Gastrocnemius medialis (tissue), 4 donors: Measurements from ENCODE around the gene LRRK1.

Source experiments
- POLR2A ChIP-seq, 2 donors: fragments of 450-650 bp; IDR thresholded peaks; one replicate each; pipeline ENCODE4 v1.6.1; 2017; ENCODE audit warnings: antibody characterized with exemption in 2 of 2, mild to moderate bottlenecking in 2 of 2, moderate library complexity in 2 of 2
- TF ChIP-seq, protein P1 (sequence below), 5 experiments: fragments of 450-650 bp in 3 of 5; fragments of 200-600 bp in 2 of 5; sonication (generic) in 2 of 5; IDR thresholded peaks in 4 of 5; conservative IDR thresholded peaks in 1 of 5; 1 replicate in 4 of 5; 2 replicates in 1 of 5; pipeline ENCODE4 v1.5.1; 2016 to 2019; ENCODE audit warnings: antibody characterized with exemption in 5 of 5, mild to moderate bottlenecking in 3 of 5, moderate library complexity in 3 of 5

DNA sequence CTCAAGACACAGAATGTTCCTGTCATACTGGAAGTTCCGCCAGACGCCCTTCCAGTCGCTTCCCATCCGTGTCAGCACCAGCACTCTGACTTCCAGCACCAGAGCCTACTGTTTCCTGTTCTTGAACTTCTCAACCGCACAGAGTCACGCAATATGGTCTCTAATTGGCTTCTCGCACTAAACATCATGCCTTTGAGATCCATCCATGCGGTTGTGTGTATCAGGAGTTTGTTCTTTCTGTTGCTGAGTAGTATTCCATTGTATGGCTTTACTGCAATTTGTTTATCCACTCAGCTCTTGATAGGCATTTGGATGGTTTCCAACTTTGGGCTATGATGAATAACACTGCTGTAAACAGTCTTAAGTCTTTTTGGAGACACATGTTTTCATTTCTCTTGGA lies 112.1 kb downstream of the LRRK1 start:
- TF ChIP-seq POLR2A (IDR thresholded peaks at IDR 0.05): no peak
- TF ChIP-seq, protein P1, sequence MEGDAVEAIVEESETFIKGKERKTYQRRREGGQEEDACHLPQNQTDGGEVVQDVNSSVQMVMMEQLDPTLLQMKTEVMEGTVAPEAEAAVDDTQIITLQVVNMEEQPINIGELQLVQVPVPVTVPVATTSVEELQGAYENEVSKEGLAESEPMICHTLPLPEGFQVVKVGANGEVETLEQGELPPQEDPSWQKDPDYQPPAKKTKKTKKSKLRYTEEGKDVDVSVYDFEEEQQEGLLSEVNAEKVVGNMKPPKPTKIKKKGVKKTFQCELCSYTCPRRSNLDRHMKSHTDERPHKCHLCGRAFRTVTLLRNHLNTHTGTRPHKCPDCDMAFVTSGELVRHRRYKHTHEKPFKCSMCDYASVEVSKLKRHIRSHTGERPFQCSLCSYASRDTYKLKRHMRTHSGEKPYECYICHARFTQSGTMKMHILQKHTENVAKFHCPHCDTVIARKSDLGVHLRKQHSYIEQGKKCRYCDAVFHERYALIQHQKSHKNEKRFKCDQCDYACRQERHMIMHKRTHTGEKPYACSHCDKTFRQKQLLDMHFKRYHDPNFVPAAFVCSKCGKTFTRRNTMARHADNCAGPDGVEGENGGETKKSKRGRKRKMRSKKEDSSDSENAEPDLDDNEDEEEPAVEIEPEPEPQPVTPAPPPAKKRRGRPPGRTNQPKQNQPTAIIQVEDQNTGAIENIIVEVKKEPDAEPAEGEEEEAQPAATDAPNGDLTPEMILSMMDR (IDR thresholded peaks at IDR 0.05 in 4 of 5, conservative IDR thresholded peaks at IDR 0.05 in 1 of 5): no peak
